Measurements from ENCODE around the gene INPP5J.

GRCh38 chr22:31144223-31144622 lies 21.5 kb downstream of the INPP5J start:
- TF ChIP-seq CTCF (conservative IDR thresholded peaks at IDR 0.05; ENCODE audit: low read depth, low read length) = no peak
- no peak for TF ChIP-seq EZH2 (IDR thresholded peaks at IDR 0.05; ENCODE audit: borderline replicate concordance, low read depth, low read length, poor library complexity, severe bottlenecking)

Measured in A673 (cell line).